SK-N-SH (cell line): ENCODE data around the gene KIF13A. TPM values are rescaled to one million over a fixed set of nuclear protein-coding genes. Genes with fewer than 3 reads are reported as not detected.

Experiments used
- CTCF ChIA-PET: fragments of 300-600, 350-600 bp; formaldehyde crosslinking; extraction: SDS; loops from one replicate; lab custom pipeline; 2021; lab: Yijun Ruan, JAX
- POLR2A ChIA-PET: fragments of 350-600 bp; sonication (Branson Sonifier 250); formaldehyde crosslinking; extraction: SDS; loops from one replicate; lab custom pipeline; 2020; ENCODE audit warnings: antibody characterized with exemption, inconsistent platforms; lab: Yijun Ruan, JAX
- DNase-seq: peaks from one replicate; pipeline ENCODE4 v3.0.0; 2012
- H2AFZ ChIP-seq: fragments of 200-600 bp; sonication (generic); 2 replicates; pipeline ENCODE4 v1.8.1; 2016; ENCODE audit warnings: antibody characterized with exemption, mild to moderate bottlenecking, low read depth
- H3F3A ChIP-seq: fragments of 200-600 bp; sonication (generic); replicated peaks from 2 replicates; pipeline ENCODE3; 2016; ENCODE audit warnings: antibody characterized with exemption, mild to moderate bottlenecking; ENCODE audit not compliant: insufficient read depth
- H3K27ac ChIP-seq, 2 experiments: fragments of 200-500 bp in 1 of 2; fragments of 200-600 bp in 1 of 2; sonication (Bioruptor generic) in 1 of 2; sonication (generic), shearing (Covaris generic) in 1 of 2; 2 replicates each; pipeline versions ENCODE4 v1.5.1 to v1.6.1; 2014 to 2016; ENCODE audit warnings: low read depth in 2 of 2, inconsistent platforms in 1 of 2, low read length in 1 of 2, mild to moderate bottlenecking in 1 of 2, mixed read lengths in 1 of 2
- H3K27me3 ChIP-seq: fragments of 200-600 bp; sonication (generic), shearing (Covaris generic); 2 replicates; pipeline ENCODE4 v1.6.1; 2016; ENCODE audit warnings: mixed run types; ENCODE audit not compliant: insufficient read depth
- H3K36me3 ChIP-seq, 2 experiments: fragments of 200-500 bp in 1 of 2; fragments of 200-600 bp in 1 of 2; sonication (Bioruptor generic) in 1 of 2; sonication (generic) in 1 of 2; replicated peaks in 1 of 2; 2 replicates each; pipeline versions ENCODE3 to v1.5.1; 2014 to 2016; ENCODE audit warnings: low read length in 1 of 2, mild to moderate bottlenecking in 1 of 2; ENCODE audit not compliant: insufficient read depth in 2 of 2, control insufficient read depth in 1 of 2
- H3K4me1 ChIP-seq, 2 experiments: fragments of 200-500 bp in 1 of 2; fragments of 200-600 bp in 1 of 2; sonication (Bioruptor generic) in 1 of 2; sonication (generic), shearing (Covaris generic) in 1 of 2; 2 replicates each; pipeline versions ENCODE4 v1.5.1 to v1.6.1; 2014 to 2016; ENCODE audit warnings: low read depth in 1 of 2, low read length in 1 of 2, mixed run types in 1 of 2; ENCODE audit not compliant: insufficient read depth in 2 of 2, control insufficient read depth in 1 of 2
- H3K4me2 ChIP-seq: fragments of 200-600 bp; sonication (generic), shearing (Covaris generic); 2 replicates; pipeline ENCODE4 v1.6.1; 2017; ENCODE audit warnings: mixed run types
- H3K4me3 ChIP-seq, 2 experiments: fragments of 200-500 bp in 1 of 2; fragments of 200-600 bp in 1 of 2; sonication (Bioruptor generic) in 1 of 2; sonication (generic), shearing (Covaris generic) in 1 of 2; 2 replicates each; pipeline versions ENCODE4 v1.5.1 to v1.8.1; 2014 to 2016; ENCODE audit warnings: low read depth in 2 of 2, inconsistent platforms in 1 of 2, low read length in 1 of 2, mild to moderate bottlenecking in 1 of 2, mixed read lengths in 1 of 2, moderate library complexity in 1 of 2
- H3K79me2 ChIP-seq: fragments of 200-600 bp; sonication (generic); 2 replicates; pipeline ENCODE4 v1.8.1; 2017; ENCODE audit warnings: mild to moderate bottlenecking; ENCODE audit not compliant: insufficient read depth
- H3K9ac ChIP-seq: fragments of 200-600 bp; sonication (generic); 2 replicates; pipeline ENCODE4 v1.6.1; 2017; ENCODE audit warnings: mixed run types
- H3K9me2 ChIP-seq: fragments of 200-600 bp; sonication (generic); 2 replicates; pipeline ENCODE4 v1.6.1; 2017; ENCODE audit warnings: mixed run types
- H3K9me3 ChIP-seq: fragments of 200-600 bp; sonication (generic); 2 replicates; pipeline ENCODE4 v1.6.1; 2017; ENCODE audit warnings: mixed run types, mild to moderate bottlenecking, moderate library complexity
- H4K20me1 ChIP-seq: fragments of 200-600 bp; sonication (generic); 2 replicates; pipeline ENCODE4 v1.6.1; 2017; ENCODE audit warnings: mild to moderate bottlenecking, mixed run types; ENCODE audit not compliant: insufficient read depth
- CHD2 ChIP-seq: fragments of 150-350 bp; IDR thresholded peaks from 2 replicates; pipeline ENCODE4 v1.6.1; 2018; ENCODE audit warnings: low read length; ENCODE audit not compliant: partially characterized antibody
- CTCF ChIP-seq: fragments of 200-600 bp; sonication (generic); IDR thresholded peaks from 2 replicates; pipeline ENCODE4 v1.6.1; 2017; ENCODE audit warnings: antibody characterized with exemption, mild to moderate bottlenecking, moderate library complexity
- FOSL2 ChIP-seq: IDR thresholded peaks from 2 replicates; pipeline ENCODE4 v1.4.0; 2012; ENCODE audit warnings: low read depth, mild to moderate bottlenecking, moderate library complexity, borderline replicate concordance
- FOXJ3 ChIP-seq: sonication (generic); formaldehyde crosslinking; IDR thresholded peaks from 2 replicates; pipeline ENCODE4 v1.5.1; 2020; ENCODE audit warnings: mild to moderate bottlenecking, missing genetic modification reagents
- FOXM1 ChIP-seq: IDR thresholded peaks from 2 replicates; pipeline ENCODE4 v1.4.0; 2012; ENCODE audit warnings: low read depth, mild to moderate bottlenecking
- GATA2 ChIP-seq: sonication (generic); formaldehyde crosslinking; IDR thresholded peaks from 2 replicates; pipeline ENCODE4 v1.5.0; 2020; ENCODE audit warnings: mild to moderate bottlenecking, missing genetic modification reagents
- IRF3 ChIP-seq: fragments of 150-350 bp; IDR thresholded peaks from 2 replicates; pipeline ENCODE4 v1.6.1; 2016; ENCODE audit warnings: mild to moderate bottlenecking, low read depth, low read length
- MAX ChIP-seq: IDR thresholded peaks from 2 replicates; pipeline ENCODE4 v1.4.0; 2012; ENCODE audit warnings: low read depth
- MXI1 ChIP-seq: IDR thresholded peaks from 2 replicates; pipeline ENCODE4 v1.6.1; 2012; ENCODE audit warnings: mild to moderate bottlenecking, low read depth, low read length, improper control_type of control experiment
- NFIC ChIP-seq: IDR thresholded peaks from 2 replicates; pipeline ENCODE4 v1.4.0; 2012; ENCODE audit warnings: borderline replicate concordance
- RCOR1 ChIP-seq: fragments of 150-350 bp; IDR thresholded peaks from 2 replicates; pipeline ENCODE4 v1.6.1; 2017; ENCODE audit warnings: antibody characterized with exemption, low read length
- REST ChIP-seq: IDR thresholded peaks from 2 replicates; pipeline ENCODE4 v1.6.1; 2012; ENCODE audit warnings: mild to moderate bottlenecking, low read depth, low read length, moderate library complexity
- RFX5 ChIP-seq: IDR thresholded peaks from 2 replicates; pipeline ENCODE4 v1.6.1; 2012; ENCODE audit warnings: mild to moderate bottlenecking, improper control_type of control experiment, low read length
- SIN3A ChIP-seq: IDR thresholded peaks from 2 replicates; pipeline ENCODE4 v1.6.1; 2012; ENCODE audit warnings: low read depth, mild to moderate bottlenecking, low read length, moderate library complexity, borderline replicate concordance
- TAF1 ChIP-seq: IDR thresholded peaks from 2 replicates; pipeline ENCODE4 v1.6.1; 2012; ENCODE audit warnings: low read depth, mild to moderate bottlenecking, low read length, moderate library complexity, borderline replicate concordance
- TCF12 ChIP-seq: IDR thresholded peaks from 2 replicates; pipeline ENCODE4 v1.4.0; 2012
- USF2 ChIP-seq: fragments of 150-350 bp; IDR thresholded peaks from 2 replicates; pipeline ENCODE4 v1.6.1; 2017; ENCODE audit warnings: antibody characterized with exemption, low read length, low read depth, borderline replicate concordance
- ZBTB33 ChIP-seq: IDR thresholded peaks from 2 replicates; pipeline ENCODE4 v1.4.0; 2012; ENCODE audit warnings: low read depth, borderline replicate concordance
- WGBS: methylation state at CpG from one replicate; pipeline ENCODE4 v1.1.6; 2017; ENCODE audit warnings: low lambda C conversion rate; 5-methylcytosine and 5-hydroxymethylcytosine counted together
- polyA plus RNA-seq, 3 experiments: library from polyadenylated mRNA; depleted of rRNA; stranded (reverse); fragments of >200 nt; gene quantifications; 2 replicates each; pipeline ENCODE4 v1.2.3, GENCODE V29; 2012

Gene KIF13A
- polyA plus RNA-seq, 1 of the 3 experiments (the other 2 are of a cell fraction): 18.2 TPM

GRCh38 chr6:17871836-17872235 is 115.6 kb downstream of the KIF13A start:
- H3K27me3 ChIP-seq: no peaks in the 10 kb centered on the region
- H3K9me3 ChIP-seq: no peaks in the 10 kb centered on the region
- peaks cover 13 to 33% of the 10 kb centered on the region in 2 experiments for H3K4me1 ChIP-seq

GRCh38 chr6:17871189-17871519 is 116.3 kb downstream of the KIF13A start:
- Histone ChIP-seq H4K20me1 (no peaks in the 10 kb centered on the region), H3K4me2 (no peak overlapping the region), H3K9me3 (no peaks in the 10 kb centered on the region), H3K27me3 (no peaks in the 10 kb centered on the region), H3K79me2 (0 out of 2 replicates have a peak, but pooled peaks cover 3% of the 10 kb centered on the region), H3K4me3 (no peak overlapping the region), H3K9ac (no peak overlapping the region), H3K27ac (peak overlapping the region in 1 of 2 experiments; percentile 18; a peak in 1 of 4 replicates), H3F3A (peaks cover 24% of the 10 kb centered on the region), H3K36me3 (peaks cover 0 to 11% of the 10 kb centered on the region in 2 experiments), H3K4me1 (peaks cover 13 to 38% of the 10 kb centered on the region in 2 experiments), H3K9me2 (no peaks in the 10 kb centered on the region), H2AFZ (no peak overlapping the region)
- WGBS: 100% methylated on average over 1 of the region's 1 CpG
- ChIA-PET CTCF (interaction anchor here (1.3 kb wide), 1 partner anchor 23 kb away, joined by 3 read pairs; no protein-coding TSS in a partner anchor), POLR2A (no interaction called here)
- DNase-seq: no peak
- TF ChIP-seq FOXM1: no peak
- no peak for TF ChIP-seq RCOR1
- TF ChIP-seq TAF1: no peak
- no peak for TF ChIP-seq SIN3A
- TF ChIP-seq TCF12: no peak
- TF ChIP-seq CTCF: no peak
- TF ChIP-seq ZBTB33: no peak
- no peak for TF ChIP-seq REST
- TF ChIP-seq IRF3: no peak
- no peak for TF ChIP-seq GATA2 (CRISPR knock-in tag)
- no peak for TF ChIP-seq FOXJ3 (CRISPR knock-in tag)
- no peak for TF ChIP-seq MXI1
- no peak for TF ChIP-seq MAX
- TF ChIP-seq USF2: no peak

More at GRCh38 chr6:17871836-17872235, 115.6 kb downstream of the KIF13A start:
- Histone ChIP-seq H3F3A (peaks cover 21% of the 10 kb centered on the region), H3K79me2 (0 out of 2 replicates have a peak, but pooled peaks cover 3% of the 10 kb centered on the region), H3K36me3 (peaks cover 0 to 11% of the 10 kb centered on the region in 2 experiments), H3K27ac (no peak overlapping the region), H4K20me1 (no peaks in the 10 kb centered on the region), H3K4me3 (no peak overlapping the region), H2AFZ (no peak overlapping the region), H3K9ac (no peak overlapping the region), H3K4me2 (no peak overlapping the region), H3K9me2 (no peaks in the 10 kb centered on the region)
- POLR2A ChIA-PET: no interaction called here
- WGBS: 96% methylated on average over 3 of the region's 3 CpGs
- no peak for DNase-seq
- CTCF ChIA-PET: interaction anchor here (0.6 to 1.2 kb wide), 2 partner anchors 16 to 18 kb away, joined by 4 read pairs; no protein-coding TSS in a partner anchor
- TF ChIP-seq RFX5 (no peak), FOSL2 (no peak), GATA2 (CRISPR knock-in tag) (no peak), NFIC (no peak), MXI1 (no peak), CHD2 (no peak)
- TF ChIP-seq, all 33 proteins: peak for 0
